HG03521 (cell line): Measurements from ENCODE around the gene TFRC.
"Not testable (repeated sequence)": the region's sequence is repeated elsewhere in the genome, so short reads cannot be mapped to it uniquely, and the experiment has no call there.

Source experiments
- ATAC-seq: cut with Tn5 transposase; IDR thresholded peaks from one replicate; pipeline ENCODE4 v1.9.1; 2021; ENCODE audit warnings: mild to moderate bottlenecking, moderate library complexity; ENCODE audit not compliant: unreplicated experiment

TFRC gene

GRCh38 chr3:196007744-196008335 is 74.0 kb downstream of the TFRC start:
- ATAC-seq = no peak

- ATAC-seq = not testable (repeated sequence)
Observed at GRCh38 chr3:196005338-196005737, 76.6 kb downstream of the TFRC start.

GRCh38 chr3:196004359-196005052 is 77.4 kb downstream of the TFRC start:
- not testable (repeated sequence) for ATAC-seq

- no peak for ATAC-seq
Observed at GRCh38 chr3:196003611-196004010, 78.3 kb downstream of the TFRC start.

GRCh38 chr3:196002721-196003120 is 79.2 kb downstream of the TFRC start:
- ATAC-seq = not testable (repeated sequence)

DNA sequence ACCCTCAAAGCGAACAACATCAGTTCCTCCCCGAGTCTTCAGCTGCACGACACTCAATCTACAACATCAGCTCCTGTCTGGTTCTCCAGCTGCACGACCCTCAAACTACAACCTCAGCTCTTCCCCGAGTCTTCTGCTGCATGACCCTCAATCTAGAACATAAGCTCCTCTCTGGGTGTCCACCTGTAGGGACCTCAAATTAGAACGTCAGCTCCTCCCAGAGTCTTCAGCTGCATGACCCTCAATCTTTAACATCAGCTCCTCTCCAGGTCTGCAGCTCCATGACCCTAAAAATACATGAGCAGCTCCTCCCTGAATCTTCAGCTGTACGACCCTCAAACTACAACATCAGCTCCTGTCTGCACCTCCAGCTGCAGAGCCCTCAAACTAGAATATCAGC is 80.7 kb downstream of the TFRC start:
- ATAC-seq = not testable (repeated sequence)

- ATAC-seq = not testable (repeated sequence)
Observed at GRCh38 chr3:196000360-196000950, 81.4 kb downstream of the TFRC start.

DNA sequence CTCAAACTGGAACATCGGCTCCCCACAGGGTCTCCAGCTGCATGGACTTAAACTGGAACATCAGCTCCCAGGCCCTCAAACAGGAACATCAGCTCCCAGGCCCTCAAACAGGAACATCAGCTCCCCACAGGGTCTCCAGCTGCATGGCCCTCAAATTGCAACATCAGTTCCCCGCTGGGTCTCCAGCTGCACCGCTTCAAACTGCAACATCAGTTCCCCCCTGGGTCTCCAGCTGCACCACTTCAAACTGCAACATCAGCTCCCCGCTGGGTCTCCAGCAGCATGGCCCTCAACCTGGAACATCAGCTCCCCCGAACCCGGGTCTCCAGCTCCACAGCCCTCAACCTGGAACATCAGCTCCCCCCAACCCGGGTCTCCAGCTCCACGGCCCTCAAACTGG is 82.0 kb downstream of the TFRC start:
- no peak for ATAC-seq
